HG02610 (cell line): Measurements from ENCODE around the gene INS.

Source experiments
- ATAC-seq: cut with Tn5 transposase; IDR thresholded peaks from one replicate; pipeline ENCODE4 v1.9.1; 2021; ENCODE audit warnings: mild to moderate bottlenecking, moderate library complexity; ENCODE audit not compliant: unreplicated experiment

Gene INS

DNA sequence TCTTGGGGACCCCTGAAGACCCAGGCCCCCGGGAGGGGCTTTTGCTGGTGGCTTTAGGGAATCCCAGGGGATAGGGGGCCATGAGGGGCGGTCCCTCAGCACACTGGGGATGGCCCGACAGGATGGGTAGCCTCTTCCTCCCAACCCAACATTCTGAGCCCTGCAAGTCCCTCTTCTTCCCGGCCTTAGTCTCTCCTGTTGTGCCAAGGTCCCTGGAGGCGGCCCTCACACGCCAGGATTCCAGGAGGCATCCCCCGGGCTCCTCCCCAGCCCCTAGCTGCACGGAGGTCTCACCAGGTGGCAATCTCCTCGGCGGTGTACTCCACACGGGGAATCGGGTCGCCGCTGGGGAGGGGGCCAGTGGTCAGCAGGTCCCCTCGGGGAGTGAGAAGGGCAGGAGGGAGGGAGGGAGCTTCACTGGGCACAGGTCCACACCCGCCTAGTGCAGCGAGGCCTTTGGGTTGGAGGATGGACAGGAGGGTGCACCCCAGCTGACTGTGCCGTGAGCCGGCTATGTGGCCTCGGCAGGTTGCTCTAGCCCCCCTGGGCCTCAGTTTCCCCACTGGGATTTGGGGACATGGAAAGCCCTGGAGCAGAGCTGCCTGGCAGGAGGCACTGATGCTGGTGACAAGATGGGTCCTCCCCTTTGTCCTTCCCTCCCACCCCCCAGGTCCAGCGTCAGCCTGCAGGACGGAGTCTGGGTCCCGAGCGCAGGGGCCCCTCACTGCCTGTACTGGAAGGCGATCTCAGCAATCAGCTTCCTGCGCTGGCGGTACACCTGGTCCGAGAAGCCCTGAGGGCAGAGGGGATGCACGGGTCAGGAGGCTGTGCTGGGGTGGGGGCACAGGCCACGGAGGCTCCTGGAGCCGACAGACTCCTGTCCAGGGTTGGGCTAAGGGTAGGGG, 6.4 kb upstream of the INS start:
- ATAC-seq: no peak

- no peak for ATAC-seq
Observed at GRCh38 chr11:2166091-2166851, 5.3 kb upstream of the INS start.

DNA sequence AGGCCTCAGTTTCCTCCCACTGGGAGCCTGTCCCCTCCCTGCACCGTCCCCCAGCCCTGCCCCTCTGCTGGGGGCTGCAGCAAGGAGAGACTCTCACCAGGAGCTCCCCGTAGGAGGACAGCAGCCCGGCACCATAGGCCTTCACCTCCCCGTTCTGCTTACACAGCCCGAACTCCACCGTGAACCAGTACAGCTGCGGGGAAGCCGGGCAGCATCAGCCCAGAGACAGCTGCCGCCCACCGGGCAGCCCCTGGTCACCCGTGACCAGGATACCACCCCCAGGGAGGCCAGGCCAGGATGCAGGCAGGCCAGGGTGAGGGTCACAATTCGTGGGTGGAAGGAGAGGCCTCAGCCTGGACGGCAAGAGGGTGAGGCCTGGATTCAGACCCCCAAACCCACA, 4.6 kb upstream of the INS start:
- ATAC-seq: no peak

- no peak for ATAC-seq
Observed at GRCh38 chr11:2164861-2165555, 4.0 kb upstream of the INS start.

DNA sequence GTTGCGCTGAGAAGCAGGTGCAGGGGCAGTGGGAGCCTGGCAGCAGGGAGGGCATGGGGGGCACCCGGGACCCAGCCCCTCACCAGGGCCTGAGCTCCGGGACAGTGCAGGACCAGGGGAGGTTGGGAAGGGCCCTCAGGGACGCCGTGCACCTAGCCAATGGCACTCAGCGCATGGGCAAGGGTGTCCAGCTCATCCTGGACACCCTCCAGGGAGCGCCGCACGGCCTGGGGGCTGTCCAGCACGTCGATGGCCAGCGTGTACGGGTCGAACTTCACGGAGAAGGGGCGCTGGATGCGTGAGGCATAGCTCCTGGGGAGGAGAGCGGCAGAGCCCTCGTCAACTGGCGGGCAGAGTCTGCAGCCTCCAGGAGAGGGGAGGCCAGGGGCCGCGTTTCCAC, 3.1 kb upstream of the INS start:
- ATAC-seq: no peak

- no peak for ATAC-seq
Observed at GRCh38 chr11:2163428-2163978, 2.5 kb upstream of the INS start.

GRCh38 chr11:2159536-2160413, 1.2 kb downstream of the INS start:
- ATAC-seq: no peak

DNA sequence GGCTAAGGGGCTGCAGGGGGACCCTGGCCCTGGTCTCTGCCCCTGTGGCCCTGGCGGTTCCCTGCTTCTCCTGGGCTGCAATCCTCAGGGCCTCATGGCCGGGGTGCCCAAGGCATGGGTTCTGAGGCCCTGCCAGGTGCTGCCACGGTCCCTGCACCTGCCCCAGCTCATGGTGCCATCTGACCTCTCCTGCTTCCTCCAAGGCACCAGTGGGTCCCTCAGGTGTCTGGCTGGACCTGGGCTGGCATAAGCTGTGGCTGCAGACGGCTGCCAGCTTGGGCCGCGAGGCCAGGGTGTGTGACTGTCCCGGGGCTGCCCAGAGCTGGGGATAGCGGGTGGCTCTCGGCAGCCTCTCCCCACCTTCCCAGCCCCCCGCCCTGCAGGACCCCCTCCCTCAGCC, 2.0 kb downstream of the INS start:
- ATAC-seq: no peak

DNA sequence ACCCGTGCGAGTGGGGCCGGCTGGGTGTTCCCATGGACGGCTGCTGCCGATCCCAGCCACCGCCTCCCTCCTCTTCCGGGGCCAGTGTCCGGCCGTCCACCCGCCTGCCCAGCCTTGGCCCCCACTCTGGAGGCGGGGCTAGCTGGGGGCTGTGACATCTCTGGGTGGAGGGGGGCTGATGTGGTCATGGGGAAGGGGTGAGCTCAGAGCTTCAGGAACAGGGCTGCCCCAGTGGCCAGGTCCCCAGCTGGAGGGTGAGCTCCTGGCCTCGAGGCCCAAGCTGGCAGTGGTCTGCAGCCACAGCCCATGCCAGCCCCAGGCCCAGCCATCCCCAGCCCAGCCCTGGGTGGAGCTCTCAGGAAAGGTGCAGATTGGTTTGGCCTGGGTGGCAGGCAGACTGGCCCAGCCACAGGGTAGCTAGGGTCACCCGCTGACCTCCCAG, 2.7 kb downstream of the INS start:
- ATAC-seq: no peak

DNA sequence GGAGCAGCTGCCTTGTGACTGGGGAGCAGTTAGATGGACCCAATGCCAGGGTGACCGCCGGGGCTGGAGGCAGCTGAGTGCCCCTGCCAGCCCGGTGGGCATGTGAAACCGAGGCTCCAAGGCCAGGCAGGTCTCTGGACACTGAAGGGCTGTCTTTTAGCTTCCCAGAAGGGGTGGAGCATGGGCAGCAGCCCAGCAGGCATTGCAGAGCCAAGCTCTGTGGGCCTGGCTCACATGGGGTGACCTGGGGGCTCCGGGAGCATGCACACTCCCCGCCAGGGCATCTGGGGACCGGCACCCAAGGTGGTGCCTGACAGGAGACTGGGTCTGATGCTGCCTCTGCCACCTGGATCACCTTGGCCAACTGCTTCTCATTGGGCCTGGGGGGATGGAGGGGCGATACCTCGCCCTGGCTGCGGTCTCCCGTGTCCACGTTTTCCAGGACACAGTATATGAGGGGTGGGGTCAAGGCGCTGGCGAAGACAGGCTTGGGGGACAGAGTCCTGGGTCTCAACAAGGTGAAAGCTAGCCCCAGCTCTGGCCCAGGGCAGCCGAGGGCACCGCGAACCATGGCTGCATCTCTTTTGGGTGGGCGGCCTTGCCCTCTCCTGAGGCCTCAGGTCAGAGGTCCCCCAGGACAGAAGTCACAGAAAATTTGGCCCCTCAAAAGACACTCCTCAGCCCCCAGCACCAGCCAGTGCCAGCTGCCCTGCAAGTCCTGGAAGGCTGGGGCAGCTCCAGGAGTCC, 3.5 kb downstream of the INS start:
- no peak for ATAC-seq

GRCh38 chr11:2156416-2157182, 4.4 kb downstream of the INS start:
- ATAC-seq: no peak

DNA sequence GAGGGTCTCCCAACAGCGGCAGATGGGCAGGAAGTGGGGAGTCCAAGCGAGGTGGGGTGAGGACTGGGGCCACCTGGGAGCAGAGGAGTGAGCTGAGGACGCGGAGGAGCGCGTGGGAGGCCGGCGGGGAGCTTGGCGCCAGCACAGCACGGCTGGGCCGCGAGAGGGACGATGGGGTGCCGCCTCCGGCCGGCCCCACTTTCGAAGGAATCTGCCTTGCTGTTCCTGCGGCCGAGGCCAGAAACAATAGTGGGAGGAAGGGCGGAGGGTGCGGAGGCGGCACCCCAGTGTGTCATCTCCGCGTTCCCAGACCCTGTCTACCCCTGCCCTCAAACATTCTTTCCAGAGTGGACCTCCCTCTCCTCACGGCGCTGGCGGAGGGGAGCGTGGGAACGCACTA, 5.5 kb downstream of the INS start:
- ATAC-seq: no peak

DNA sequence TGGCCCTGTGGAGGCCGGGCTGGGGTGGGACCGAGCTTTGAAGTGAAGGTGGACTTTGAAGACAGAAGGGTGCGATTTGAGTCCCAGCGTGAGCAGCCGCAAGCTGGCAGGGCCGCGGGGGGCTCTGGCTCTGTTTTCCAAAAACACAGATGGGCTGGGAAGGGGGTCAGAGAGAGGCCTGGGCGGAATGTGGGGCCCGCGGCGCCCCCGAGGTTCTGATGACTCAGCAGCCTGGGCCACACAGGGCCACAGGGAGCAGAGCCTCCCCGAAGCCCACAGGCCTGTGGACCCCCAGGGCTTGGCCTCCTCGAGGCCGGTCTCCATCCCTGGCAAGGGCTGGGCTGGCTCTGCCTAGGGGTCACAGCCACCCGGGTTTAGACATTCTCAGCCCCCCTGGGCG, 6.1 kb downstream of the INS start:
- no peak for ATAC-seq

DNA sequence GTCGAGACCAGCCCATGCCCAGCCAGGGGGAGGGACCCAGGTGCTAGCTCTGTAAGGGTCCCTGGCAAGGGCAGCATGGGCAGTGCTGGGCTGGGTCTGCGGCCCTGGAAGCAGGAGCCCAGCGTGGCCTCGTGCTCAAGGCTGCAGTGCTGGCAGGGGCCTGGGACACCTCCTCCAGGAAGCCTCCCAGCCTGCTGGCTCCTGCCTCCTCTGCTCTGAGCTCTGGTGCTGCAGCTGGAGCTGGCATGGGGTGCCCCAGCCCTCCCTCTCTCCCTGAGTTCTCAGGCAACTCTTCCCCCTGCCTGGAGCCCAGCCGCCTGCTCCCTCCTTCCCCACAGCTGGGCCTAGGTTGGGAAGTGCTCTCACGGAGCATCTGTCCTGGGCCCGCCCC, 6.8 kb downstream of the INS start:
- no peak for ATAC-seq

- ATAC-seq: no peak
Observed at GRCh38 chr11:2153581-2154194, 7.3 kb downstream of the INS start.

GRCh38 chr11:2151500-2152257, 9.3 kb downstream of the INS start:
- ATAC-seq: no peak
